ENCODE data around the gene ALDH4A1.

GRCh38 chr1:18918417-18918816, 16.1 kb upstream of the ALDH4A1 start:
- TF ChIP-seq EZH2 (optimal IDR thresholded peaks at IDR 0.05; ENCODE audit: low read depth, low read length) (no peak), CTCF (IDR thresholded peaks at IDR 0.05; ENCODE audit: low read length) (no peak)
